ENCODE data around the gene BOC. TPM values are rescaled to one million over a fixed set of nuclear protein-coding genes. Genes with fewer than 3 reads are reported as not detected.

The BOC gene
- total and polyA plus RNA-seq, 2 of the 13 experiments (the other 11 are each of a cell fraction or from before 2014, with no cell fraction given), result 0.04 TPM; not detected in 1

- TF ChIP-seq THAP9 (CRISPR knock-in tag; IDR thresholded peaks at IDR 0.05; ENCODE audit: borderline replicate concordance) (no peak), HNRNPLL (IDR thresholded peaks at IDR 0.05; ENCODE audit: low read depth, low read length, poor library complexity, severe bottlenecking) (no peak), ZSCAN31 (CRISPR knock-in tag; IDR thresholded peaks at IDR 0.05; ENCODE audit: low read depth) (no peak), TEAD2 (CRISPR knock-in tag; IDR thresholded peaks at IDR 0.05) (no peak), ZSCAN22 (CRISPR knock-in tag; IDR thresholded peaks at IDR 0.05) (no peak), ZNF549 (CRISPR knock-in tag; IDR thresholded peaks at IDR 0.05) (no peak), ZNF281 (CRISPR knock-in tag; IDR thresholded peaks at IDR 0.05; ENCODE audit: borderline replicate concordance) (no peak), ZNF687 (CRISPR knock-in tag; IDR thresholded peaks at IDR 0.05) (no peak), HIVEP1 (CRISPR knock-in tag; IDR thresholded peaks at IDR 0.05) (no peak), ZFP37 (CRISPR knock-in tag; IDR thresholded peaks at IDR 0.05; ENCODE audit: borderline replicate concordance) (no peak), ZNF543 (CRISPR knock-in tag; IDR thresholded peaks at IDR 0.05) (no peak), RBM39 (IDR thresholded peaks at IDR 0.05; ENCODE audit: low read depth, low read length, poor library complexity, severe bottlenecking) (no peak)
These were observed 57.6 kb downstream of the BOC start (continued) for GRCh38 chr3:113268942-113269341.

All from HepG2 (cell line).